Activated naive CD8-positive, alpha-beta T cell treated with anti-CD3 and anti-CD28 coated beads, Interleukin-2, amount 10 ng/mL, durations not matched to agents 7 days and 5 days (primary cell): ENCODE measurements around the gene ABCC1. TPM values are rescaled to one million over a fixed set of nuclear protein-coding genes. Genes with fewer than 3 reads are reported as not detected.
"Not testable (repeated sequence)": the region's sequence is repeated elsewhere in the genome, so short reads cannot be mapped to it uniquely, and the experiment has no call there.

Experiments
- ATAC-seq: fragments of 150-1000 bp; cut with Tn5 transposase; one replicate; pipeline ENCODE4 v1.10.0; 2021; ENCODE audit warnings: low read depth, moderate library complexity
- POLR2A ChIA-PET: fragments of 350-600 bp; sonication (Branson Sonifier 250); formaldehyde crosslinking; loops from one replicate; lab custom pipeline; 2021; ENCODE audit warnings: antibody characterized with exemption; lab: Charles Lee
- DNase-seq: peaks from one replicate; pipeline ENCODE4 v3.0.0; 2021
- H3K27ac Mint-ChIP-seq: one replicate; pipeline ENCODE4 v1.8.0; 2022; ENCODE audit warnings: mild to moderate bottlenecking, mixed read lengths
- H3K27me3 Mint-ChIP-seq: one replicate; pipeline ENCODE4 v1.8.0; 2022; ENCODE audit warnings: mild to moderate bottlenecking, moderate library complexity, mixed read lengths
- H3K36me3 Mint-ChIP-seq: one replicate; pipeline ENCODE4 v1.8.0; 2021; ENCODE audit warnings: mild to moderate bottlenecking, mixed read lengths
- H3K4me1 Mint-ChIP-seq: one replicate; pipeline ENCODE4 v1.8.0; 2021; ENCODE audit warnings: mixed read lengths
- H3K4me3 Mint-ChIP-seq: one replicate; pipeline ENCODE4 v1.8.0; 2022; ENCODE audit warnings: mild to moderate bottlenecking, moderate library complexity, mixed read lengths
- H3K9me3 Mint-ChIP-seq: one replicate; pipeline ENCODE4 v1.8.0; 2021; ENCODE audit warnings: mixed read lengths
- total RNA-seq, 2 experiments: library from RNA; stranded (reverse); gene quantifications; one replicate each; pipeline ENCODE4 v1.2.3, GENCODE V29; 2021

Gene ABCC1
- total RNA-seq, 2 experiments from 2014 or later = 55.2 to 62.5 TPM

- H3K27ac Mint-ChIP-seq = no peak overlapping the region
- H3K27me3 Mint-ChIP-seq = no peaks in the 10 kb centered on the region
- H3K4me3 Mint-ChIP-seq = no peak overlapping the region
- POLR2A ChIA-PET = no interaction called here
- H3K36me3 Mint-ChIP-seq = no peaks in the 10 kb centered on the region
- no peaks in the 10 kb centered on the region for H3K9me3 Mint-ChIP-seq
- DNase-seq (no peak), ATAC-seq (no peak)
- H3K4me1 Mint-ChIP-seq = no peaks in the 10 kb centered on the region
Observed at GRCh38 chr16:16150878-16151152, 201.4 kb downstream of the ABCC1 start.

DNA sequence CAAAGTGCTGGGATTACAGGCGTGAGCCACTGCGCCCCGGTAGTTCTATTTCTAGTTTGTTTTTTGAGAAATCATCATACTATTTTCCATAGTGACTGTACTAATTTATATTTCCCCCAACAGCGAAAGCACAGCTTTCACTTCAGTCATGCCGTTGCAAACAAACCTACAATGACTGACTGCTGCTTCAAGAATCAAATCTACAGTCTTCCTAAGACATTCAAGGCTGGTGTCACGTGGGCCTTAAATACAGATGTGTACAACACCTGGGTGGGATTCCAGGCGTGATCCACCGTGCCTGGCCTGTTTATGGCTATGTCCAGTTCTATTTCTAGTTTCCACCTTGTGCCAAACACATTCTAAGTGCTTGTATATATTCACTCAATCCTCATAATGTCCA is 201.9 kb downstream of the ABCC1 start:
- no peak overlapping the region for H3K27ac Mint-ChIP-seq
- POLR2A ChIA-PET = no interaction called here
- no peaks in the 10 kb centered on the region for H3K9me3 Mint-ChIP-seq
- H3K4me3 Mint-ChIP-seq = no peak overlapping the region
- H3K4me1 Mint-ChIP-seq = no peaks in the 10 kb centered on the region
- no peaks in the 10 kb centered on the region for H3K36me3 Mint-ChIP-seq
- ATAC-seq = no peak
- DNase-seq = no peak
- H3K27me3 Mint-ChIP-seq = no peaks in the 10 kb centered on the region

DNA sequence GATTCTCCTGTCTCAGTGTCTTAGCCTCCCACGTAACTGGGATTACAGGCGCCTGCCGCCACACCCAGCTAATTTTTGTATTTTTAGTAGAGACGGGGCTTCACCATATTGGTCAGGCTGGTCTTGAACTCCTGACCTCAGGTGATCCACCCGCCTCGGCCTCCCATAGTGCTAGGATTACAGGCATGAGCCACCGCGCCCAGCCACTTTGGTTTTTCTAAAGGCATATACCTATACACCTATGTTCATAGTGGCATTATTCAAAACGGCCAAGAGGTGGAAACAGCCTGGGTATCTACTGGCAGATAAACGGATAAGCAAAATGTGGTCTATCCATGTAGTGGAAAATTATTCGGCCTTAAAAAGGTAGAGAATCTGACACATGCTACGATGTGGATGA is 203.6 kb downstream of the ABCC1 start:
- H3K27ac Mint-ChIP-seq, ATAC-seq, POLR2A ChIA-PET, H3K36me3 Mint-ChIP-seq, H3K4me3 Mint-ChIP-seq, H3K4me1 Mint-ChIP-seq, H3K9me3 Mint-ChIP-seq, DNase-seq, H3K27me3 Mint-ChIP-seq: not testable (repeated sequence)

- Mint-ChIP-seq H3K4me3 (no peak overlapping the region), H3K27ac (no peak overlapping the region), H3K36me3 (peaks cover 2% of the 10 kb centered on the region), H3K4me1 (no peaks in the 10 kb centered on the region), H3K27me3 (no peaks in the 10 kb centered on the region), H3K9me3 (peaks cover 10% of the 10 kb centered on the region)
- no peak for DNase-seq
- ATAC-seq = no peak
- POLR2A ChIA-PET = no interaction called here
Observed at GRCh38 chr16:16154281-16154951, 205.0 kb downstream of the ABCC1 start.

- Mint-ChIP-seq H3K9me3 (peaks cover 12% of the 10 kb centered on the region), H3K4me3 (no peak overlapping the region), H3K36me3 (peaks cover 2% of the 10 kb centered on the region), H3K4me1 (no peaks in the 10 kb centered on the region), H3K27ac (no peak overlapping the region), H3K27me3 (no peaks in the 10 kb centered on the region)
- POLR2A ChIA-PET = no interaction called here
- ATAC-seq (no peak), DNase-seq (no peak)
Observed at GRCh38 chr16:16155234-16155633, 205.8 kb downstream of the ABCC1 start.

GRCh38 chr16:16157166-16157565 is 207.8 kb downstream of the ABCC1 start:
- POLR2A ChIA-PET = no interaction called here
- ATAC-seq = no peak
- no peaks in the 10 kb centered on the region for H3K4me1 Mint-ChIP-seq

DNA sequence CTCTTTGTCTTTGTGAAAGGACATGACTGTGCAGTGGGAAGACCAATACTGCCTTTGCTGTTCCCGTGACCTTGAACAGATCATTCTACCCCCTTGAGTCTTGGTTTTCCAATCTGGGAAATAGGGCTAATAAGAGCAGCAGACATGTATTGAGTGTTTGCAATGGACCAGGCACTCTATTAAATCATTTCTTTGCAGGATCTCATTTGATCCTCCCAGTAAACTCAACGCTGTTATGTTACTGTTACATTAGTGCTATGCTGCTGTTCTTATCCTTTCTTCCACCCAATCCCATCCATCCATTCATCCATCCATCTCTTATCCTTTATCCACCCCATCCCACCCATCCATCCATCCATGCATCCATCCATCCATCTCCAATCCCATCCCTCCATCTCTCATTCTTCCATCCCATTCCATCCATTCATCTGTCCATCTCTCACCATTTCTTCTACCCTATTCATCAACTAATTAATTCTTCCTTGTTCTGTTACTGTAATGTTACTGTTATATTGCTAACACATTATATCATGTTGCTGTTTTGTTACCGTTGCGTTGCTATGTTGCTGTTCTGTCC is 208.8 kb downstream of the ABCC1 start:
- H3K9me3 Mint-ChIP-seq = peaks cover 17% of the 10 kb centered on the region
- peaks cover 2% of the 10 kb centered on the region for H3K36me3 Mint-ChIP-seq
- ATAC-seq (no peak), DNase-seq (no peak)
- H3K4me3 Mint-ChIP-seq = no peak overlapping the region
- no peaks in the 10 kb centered on the region for H3K27me3 Mint-ChIP-seq
- no peaks in the 10 kb centered on the region for H3K4me1 Mint-ChIP-seq
- H3K27ac Mint-ChIP-seq = no peak overlapping the region
- POLR2A ChIA-PET = interaction anchor here (0.6 kb wide), 1 partner anchor 504 kb away, joined by 3 read pairs; no protein-coding TSS in a partner anchor

More at GRCh38 chr16:16157166-16157565, 207.8 kb downstream of the ABCC1 start:
- H3K27ac Mint-ChIP-seq = no peak overlapping the region
- H3K27me3 Mint-ChIP-seq = no peaks in the 10 kb centered on the region
- no peak overlapping the region for H3K4me3 Mint-ChIP-seq
- H3K36me3 Mint-ChIP-seq = peaks cover 2% of the 10 kb centered on the region
- no peak for DNase-seq
- peaks cover 17% of the 10 kb centered on the region for H3K9me3 Mint-ChIP-seq

DNA sequence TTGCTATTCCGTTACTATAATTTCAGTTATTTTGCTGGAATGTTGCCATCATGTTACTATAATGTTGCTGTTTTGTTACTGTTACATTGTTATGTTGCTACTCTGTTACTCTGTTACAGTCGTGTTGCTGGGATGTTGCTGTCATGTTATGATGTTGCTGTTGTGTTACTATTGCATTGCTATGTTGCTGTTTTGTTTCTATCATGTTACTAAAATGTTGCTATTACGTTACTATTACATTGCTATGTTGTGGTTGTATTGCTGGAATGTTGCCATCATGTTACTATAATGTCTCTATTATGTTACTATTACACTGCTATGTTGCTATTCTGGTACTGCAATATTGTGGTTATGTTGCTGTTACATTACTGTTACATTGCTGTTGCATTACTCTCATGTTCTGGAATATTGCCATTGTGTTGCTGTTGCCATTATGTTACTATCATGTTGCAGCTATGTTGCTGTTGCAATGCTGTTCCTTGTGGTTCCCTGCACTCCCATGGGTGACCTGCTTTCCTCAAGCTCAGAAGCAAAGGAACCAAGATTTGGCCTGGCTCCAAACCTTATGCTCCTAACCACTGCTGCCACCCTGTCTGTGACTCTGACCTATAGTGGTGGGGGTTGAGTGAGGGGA is 209.4 kb downstream of the ABCC1 start:
- no peaks in the 10 kb centered on the region for H3K27me3 Mint-ChIP-seq
- H3K9me3 Mint-ChIP-seq = peaks cover 17% of the 10 kb centered on the region
- ATAC-seq (no peak), DNase-seq (no peak)
- H3K4me3 Mint-ChIP-seq = no peak overlapping the region
- H3K27ac Mint-ChIP-seq = no peak overlapping the region
- peaks cover 2% of the 10 kb centered on the region for H3K36me3 Mint-ChIP-seq
- POLR2A ChIA-PET = no interaction called here
- H3K4me1 Mint-ChIP-seq = no peaks in the 10 kb centered on the region

GRCh38 chr16:16159662-16160061 is 210.2 kb downstream of the ABCC1 start:
- DNase-seq = no peak
- POLR2A ChIA-PET = no interaction called here
- Mint-ChIP-seq H3K27me3 (no peaks in the 10 kb centered on the region), H3K27ac (no peak overlapping the region), H3K4me1 (no peaks in the 10 kb centered on the region), H3K4me3 (no peak overlapping the region), H3K9me3 (peaks cover 17% of the 10 kb centered on the region), H3K36me3 (peaks cover 2% of the 10 kb centered on the region)
- ATAC-seq = no peak

DNA sequence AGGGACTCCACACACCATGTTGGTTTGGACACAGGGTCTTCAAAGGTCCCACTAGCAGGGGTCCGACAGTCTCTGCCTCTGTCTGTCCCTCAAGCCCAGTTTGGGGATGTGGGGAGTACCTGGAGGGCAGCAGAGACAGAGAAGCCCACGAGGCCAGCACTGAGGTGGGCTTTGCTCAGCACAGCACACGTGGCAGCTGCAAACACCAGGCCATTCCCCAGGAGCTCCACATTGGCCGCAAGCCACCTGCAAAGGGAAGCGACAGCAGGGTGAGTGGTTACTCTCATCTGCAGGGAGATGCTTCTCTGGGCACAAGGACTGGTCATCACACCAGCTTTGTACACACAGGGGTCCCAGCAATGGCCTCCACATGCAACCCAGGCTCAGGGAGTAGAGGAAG is 211.9 kb downstream of the ABCC1 start:
- Mint-ChIP-seq H3K27me3 (no peaks in the 10 kb centered on the region), H3K4me3 (no peak overlapping the region), H3K4me1 (no peaks in the 10 kb centered on the region)

GRCh38 chr16:16161840-16162239 is 212.4 kb downstream of the ABCC1 start:
- H3K27ac Mint-ChIP-seq, POLR2A ChIA-PET, H3K4me3 Mint-ChIP-seq, H3K4me1 Mint-ChIP-seq, DNase-seq, ATAC-seq, H3K36me3 Mint-ChIP-seq, H3K27me3 Mint-ChIP-seq: not testable (repeated sequence)
- H3K9me3 Mint-ChIP-seq = peaks cover 17% of the 10 kb centered on the region

More for the DNA sequence above, 211.9 kb downstream of the ABCC1 start:
- Mint-ChIP-seq H3K27ac (no peak overlapping the region), H3K36me3 (peaks cover 2% of the 10 kb centered on the region), H3K9me3 (peaks cover 17% of the 10 kb centered on the region)
- ATAC-seq (no peak), DNase-seq (no peak)
- POLR2A ChIA-PET = no interaction called here

- Mint-ChIP-seq H3K36me3 (no peaks in the 10 kb centered on the region), H3K9me3 (peaks cover 15% of the 10 kb centered on the region), H3K27ac (no peak overlapping the region), H3K4me3 (no peak overlapping the region), H3K27me3 (no peaks in the 10 kb centered on the region), H3K4me1 (no peaks in the 10 kb centered on the region)
- DNase-seq (no peak), ATAC-seq (no peak)
- POLR2A ChIA-PET = no interaction called here
Observed at GRCh38 chr16:16162591-16162990, 213.2 kb downstream of the ABCC1 start.

DNA sequence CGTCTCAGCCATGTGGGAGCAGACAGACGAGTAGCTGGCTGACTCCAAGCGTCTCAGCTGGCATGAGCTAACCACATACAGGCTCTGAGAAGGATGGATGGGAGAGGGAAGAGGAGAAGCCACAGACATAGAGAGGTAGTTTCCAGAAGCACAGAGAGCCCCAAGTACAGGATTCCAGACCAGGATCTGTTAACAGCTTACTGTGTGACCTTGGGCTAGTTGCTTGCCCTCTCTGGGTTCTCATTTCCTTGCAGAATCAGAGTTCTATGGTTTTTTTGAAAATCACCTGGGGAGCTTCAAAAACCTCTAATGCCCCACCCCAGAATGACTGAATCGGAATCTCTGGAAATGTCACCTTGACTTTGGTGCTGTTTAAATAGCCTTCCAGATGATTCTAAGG is 213.7 kb downstream of the ABCC1 start:
- ATAC-seq = no peak
- no peaks in the 10 kb centered on the region for H3K36me3 Mint-ChIP-seq
- no peaks in the 10 kb centered on the region for H3K4me1 Mint-ChIP-seq
- H3K27ac Mint-ChIP-seq = no peak overlapping the region
- POLR2A ChIA-PET = no interaction called here
- H3K4me3 Mint-ChIP-seq = no peak overlapping the region
- H3K9me3 Mint-ChIP-seq = peaks cover 14% of the 10 kb centered on the region
- no peak for DNase-seq
- H3K27me3 Mint-ChIP-seq = no peaks in the 10 kb centered on the region

GRCh38 chr16:16163571-16163970 is 214.2 kb downstream of the ABCC1 start:
- H3K4me1 Mint-ChIP-seq = no peaks in the 10 kb centered on the region
- POLR2A ChIA-PET = no interaction called here
- H3K27ac Mint-ChIP-seq = no peak overlapping the region
- ATAC-seq = no peak
- no peaks in the 10 kb centered on the region for H3K36me3 Mint-ChIP-seq
- no peaks in the 10 kb centered on the region for H3K27me3 Mint-ChIP-seq
- no peak overlapping the region for H3K4me3 Mint-ChIP-seq
- no peak for DNase-seq
- peaks cover 10% of the 10 kb centered on the region for H3K9me3 Mint-ChIP-seq
